Measurements from ENCODE around the gene RBM8A. TPM values are rescaled to one million over a fixed set of nuclear protein-coding genes. Genes with fewer than 3 reads are reported as not detected.
A peak's percentile ranks its signal among the peaks of the same experiment; 100 is the strongest.

RBM8A gene
- total and polyA plus RNA-seq, 2 donors (not counting 1 experiment from before 2014, with no cell fraction given) = 137 to 169 TPM

DNA sequence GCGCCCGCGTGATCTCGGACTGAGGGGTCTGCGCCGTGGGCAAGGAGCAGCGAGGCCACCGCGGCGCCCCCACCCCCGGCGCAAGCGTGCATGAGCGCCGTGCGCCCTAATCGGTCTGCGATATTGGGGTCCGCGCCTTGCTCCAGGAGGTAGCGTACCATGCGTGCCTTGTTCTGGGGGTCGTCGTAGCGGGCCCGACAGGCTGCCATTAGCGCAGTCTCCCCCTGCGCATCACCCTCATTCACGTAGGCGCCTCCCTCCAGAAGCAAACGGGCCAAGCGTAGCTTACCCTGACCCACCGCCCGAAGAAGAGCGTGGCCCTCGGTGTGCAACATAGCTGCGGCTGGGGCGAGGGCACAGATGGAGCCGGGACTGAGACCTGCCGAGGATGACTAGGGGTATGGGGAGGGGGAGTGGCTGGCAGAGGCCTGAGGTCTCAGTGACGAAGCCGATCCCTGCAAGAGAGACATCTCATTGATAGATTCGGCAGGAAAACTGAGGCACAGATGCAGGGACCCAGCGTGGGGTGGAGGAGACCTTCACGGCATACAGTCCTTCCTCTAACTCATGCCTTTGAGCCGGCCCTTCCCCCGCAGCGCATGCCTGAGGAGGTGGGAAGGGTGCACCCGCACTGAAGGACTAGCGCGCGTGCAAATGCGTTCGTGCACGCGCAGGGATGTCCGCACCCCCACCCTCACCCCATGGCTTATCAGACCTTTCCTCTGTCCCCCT lies 34.3 kb upstream of the RBM8A start:
- Mint-ChIP-seq H3K9me3 (ENCODE audit: insufficient read depth) (no peaks in the 10 kb centered on the region), H3K4me3 (peak overlapping the region; percentile 99), H3K27ac (peak overlapping the region; percentile 90), H3K27me3 (no peaks in the 10 kb centered on the region), H3K4me1 (peaks cover 77% of the 10 kb centered on the region)
- Histone ChIP-seq H3K36me3 (replicated peaks in 1 of 2; ENCODE audit: control extremely low read depth in 1 of 2, control insufficient read depth in 1 of 2, extremely low read depth in 1 of 2, insufficient read depth in 2 of 2, low read length in 1 of 2) (no peaks in the 10 kb centered on the region), H3K27ac (ENCODE audit: low read length in 2 of 2) (no peak overlapping the region), H3K4me3 (ENCODE audit: control extremely low read depth in 1 of 5, extremely low read depth in 1 of 5, insufficient read depth in 1 of 5, low read depth in 2 of 5, low read length in 4 of 5) (peak overlapping the region; percentile 61 to 86 (median 72)), H3K4me1 (ENCODE audit: control insufficient read depth in 2 of 2, insufficient read depth in 2 of 2, low read length in 2 of 2) (peaks cover 52 to 73% of the 10 kb centered on the region in 2 donors), H3K27me3 (replicated peaks in 1 of 4; ENCODE audit: control extremely low read depth in 1 of 4, control insufficient read depth in 3 of 4, insufficient read depth in 4 of 4, low read length in 3 of 4) (no peaks in the 10 kb centered on the region), H2AFZ (ENCODE audit: insufficient read depth, low read depth, low read length, poor library complexity, severe bottlenecking) (peak overlapping the region; percentile 89), H3K79me2 (ENCODE audit: control insufficient read depth, insufficient read depth, low read length) (peaks cover 57% of the 10 kb centered on the region), H3K4me2 (replicated peaks; ENCODE audit: low read depth, low read length, poor library complexity, severe bottlenecking) (peak overlapping the region; percentile 89), H4K20me1 (ENCODE audit: control insufficient read depth, insufficient read depth, low read length, poor library complexity, severe bottlenecking) (no peaks in the 10 kb centered on the region), H3K9me3 (ENCODE audit: control extremely low read depth in 1 of 3, control insufficient read depth in 2 of 3, insufficient read depth in 1 of 3, low read length in 2 of 3) (no peaks in the 10 kb centered on the region), H3K9ac (ENCODE audit: low read length) (peak overlapping the region; percentile 77)
- no peak for ATAC-seq (ENCODE audit: low read depth)
- under 1% methylated on average over 54 of the region's 57 CpGs for WGBS (ENCODE audit: insufficient coverage)
- ChIA-PET POLR2A (interaction anchor here (0.6 to 3.5 kb wide), 6 partner anchors 18 to 1580 kb away, joined by 3 to 19 read pairs (median 4); partner anchors contain the start of genes BCL9, PEX11B and PIAS3), CTCF (interaction anchor here (1.1 to 5.6 kb wide), 2 partner anchors 18 to 116 kb away, joined by 3 to 82 read pairs; partner anchors contain the start of gene NUDT17)
- TF ChIP-seq EZH2 (IDR thresholded peaks at IDR 0.05; ENCODE audit: borderline replicate concordance, insufficient read depth, low read depth, low read length, poor library complexity, severe bottlenecking) (no peak), CTCF (IDR thresholded peaks at IDR 0.05) (no peak)
- DNase-seq = peak; percentile 62
- intact Hi-C loops (cut with micrococcal nuclease) = no loop called here

DNA sequence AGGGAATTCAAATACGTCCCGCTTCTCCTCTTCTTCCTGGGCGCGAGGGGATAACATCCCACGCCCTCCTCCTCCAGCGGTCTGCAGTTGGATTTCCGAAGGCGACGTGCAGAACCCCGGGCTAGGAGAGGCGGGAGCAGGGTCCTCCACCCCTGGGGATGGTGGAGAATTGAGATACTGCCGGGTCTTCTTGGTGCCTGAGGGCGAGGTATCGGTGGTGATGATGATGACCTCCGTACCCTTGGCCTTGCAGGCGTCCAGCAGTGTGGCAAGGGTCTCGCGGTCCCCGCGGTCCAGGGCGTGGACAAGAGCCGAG lies 33.8 kb upstream of the RBM8A start:
- ATAC-seq (ENCODE audit: low read depth) = no peak
- Histone ChIP-seq H2AFZ (ENCODE audit: insufficient read depth, low read depth, low read length, poor library complexity, severe bottlenecking) (peak overlapping the region; percentile 89), H3K4me1 (ENCODE audit: control insufficient read depth in 2 of 2, insufficient read depth in 2 of 2, low read length in 2 of 2) (peaks cover 57 to 78% of the 10 kb centered on the region in 2 donors), H3K27ac (ENCODE audit: low read length in 2 of 2) (peak overlapping the region in 1 of 2 donors; percentile 57), H3K9ac (ENCODE audit: low read length) (peak overlapping the region; percentile 77), H3K9me3 (ENCODE audit: control extremely low read depth in 1 of 3, control insufficient read depth in 2 of 3, insufficient read depth in 1 of 3, low read length in 2 of 3) (no peaks in the 10 kb centered on the region), H3K36me3 (replicated peaks in 1 of 2; ENCODE audit: control extremely low read depth in 1 of 2, control insufficient read depth in 1 of 2, extremely low read depth in 1 of 2, insufficient read depth in 2 of 2, low read length in 1 of 2) (no peaks in the 10 kb centered on the region), H3K4me2 (replicated peaks; ENCODE audit: low read depth, low read length, poor library complexity, severe bottlenecking) (peak overlapping the region; percentile 89), H3K79me2 (ENCODE audit: control insufficient read depth, insufficient read depth, low read length) (peaks cover 57% of the 10 kb centered on the region), H4K20me1 (ENCODE audit: control insufficient read depth, insufficient read depth, low read length, poor library complexity, severe bottlenecking) (no peaks in the 10 kb centered on the region), H3K4me3 (ENCODE audit: control extremely low read depth in 1 of 5, extremely low read depth in 1 of 5, insufficient read depth in 1 of 5, low read depth in 2 of 5, low read length in 4 of 5) (peak overlapping the region; percentile 61 to 86 (median 72)), H3K27me3 (replicated peaks in 1 of 4; ENCODE audit: control extremely low read depth in 1 of 4, control insufficient read depth in 3 of 4, insufficient read depth in 4 of 4, low read length in 3 of 4) (no peaks in the 10 kb centered on the region)
- ChIA-PET CTCF (interaction anchor here (2.3 to 4.4 kb wide), 2 partner anchors 17 to 34 kb away, joined by 7 to 34 read pairs; partner anchors contain the start of gene RBM8A), POLR2A (interaction anchor here (1.1 to 1.5 kb wide), 2 partner anchors 42 to 102 kb away, joined by 3 to 4 read pairs; partner anchors contain the start of genes PEX11B and PIAS3)
- intact Hi-C loops (cut with micrococcal nuclease) = no loop called here
- Mint-ChIP-seq H3K4me1 (peaks cover 81% of the 10 kb centered on the region), H3K27me3 (no peaks in the 10 kb centered on the region), H3K4me3 (peak overlapping the region; percentile 99), H3K27ac (peak overlapping the region; percentile 84), H3K9me3 (ENCODE audit: insufficient read depth) (no peaks in the 10 kb centered on the region)
- TF ChIP-seq EZH2 (IDR thresholded peaks at IDR 0.05; ENCODE audit: borderline replicate concordance, insufficient read depth, low read depth, low read length, poor library complexity, severe bottlenecking) (no peak), CTCF (IDR thresholded peaks at IDR 0.05) (no peak)
- peak; percentile 45 for DNase-seq
- WGBS (ENCODE audit: insufficient coverage) = under 1% methylated on average over 13 of the region's 22 CpGs
